Hepatocyte (in vitro differentiated cells): ENCODE data around the gene WNT6.
"Not testable (repeated sequence)": the region's sequence is repeated elsewhere in the genome, so short reads cannot be mapped to it uniquely, and the experiment has no call there.

Source experiments
- EZH2 ChIP-seq: fragments of 200-600 bp; sonication (generic); IDR thresholded peaks from 2 replicates; pipeline ENCODE4 v1.6.1; 2016; ENCODE audit warnings: antibody characterized with exemption, mild to moderate bottlenecking, borderline replicate concordance
- TF ChIP-seq, protein P1 (sequence below): fragments of 200-600 bp; sonication (generic); IDR thresholded peaks from 2 replicates; pipeline ENCODE4 v1.5.1; 2016; ENCODE audit warnings: antibody characterized with exemption, mild to moderate bottlenecking; ENCODE audit not compliant: poor library complexity

DNA sequence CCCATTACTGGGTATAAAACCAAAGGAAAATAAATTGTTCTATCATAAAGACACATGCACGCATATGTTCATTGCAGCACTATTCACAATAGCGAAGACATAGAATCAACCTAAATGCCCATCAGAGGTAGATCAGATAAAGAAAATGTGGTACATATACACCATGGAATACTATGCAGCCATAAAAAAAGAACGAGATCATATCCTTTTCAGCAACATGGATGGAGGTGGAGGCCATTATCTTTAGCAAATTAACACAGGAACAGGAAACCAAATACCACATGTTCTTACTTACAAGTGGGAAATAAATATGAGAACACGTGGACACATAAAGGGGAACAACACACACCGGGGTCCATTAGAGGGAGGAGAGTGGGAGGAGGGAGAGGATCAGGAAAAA lies 15.3 kb upstream of the WNT6 start:
- TF ChIP-seq, protein P1, sequence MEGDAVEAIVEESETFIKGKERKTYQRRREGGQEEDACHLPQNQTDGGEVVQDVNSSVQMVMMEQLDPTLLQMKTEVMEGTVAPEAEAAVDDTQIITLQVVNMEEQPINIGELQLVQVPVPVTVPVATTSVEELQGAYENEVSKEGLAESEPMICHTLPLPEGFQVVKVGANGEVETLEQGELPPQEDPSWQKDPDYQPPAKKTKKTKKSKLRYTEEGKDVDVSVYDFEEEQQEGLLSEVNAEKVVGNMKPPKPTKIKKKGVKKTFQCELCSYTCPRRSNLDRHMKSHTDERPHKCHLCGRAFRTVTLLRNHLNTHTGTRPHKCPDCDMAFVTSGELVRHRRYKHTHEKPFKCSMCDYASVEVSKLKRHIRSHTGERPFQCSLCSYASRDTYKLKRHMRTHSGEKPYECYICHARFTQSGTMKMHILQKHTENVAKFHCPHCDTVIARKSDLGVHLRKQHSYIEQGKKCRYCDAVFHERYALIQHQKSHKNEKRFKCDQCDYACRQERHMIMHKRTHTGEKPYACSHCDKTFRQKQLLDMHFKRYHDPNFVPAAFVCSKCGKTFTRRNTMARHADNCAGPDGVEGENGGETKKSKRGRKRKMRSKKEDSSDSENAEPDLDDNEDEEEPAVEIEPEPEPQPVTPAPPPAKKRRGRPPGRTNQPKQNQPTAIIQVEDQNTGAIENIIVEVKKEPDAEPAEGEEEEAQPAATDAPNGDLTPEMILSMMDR = not testable (repeated sequence)
- not testable (repeated sequence) for TF ChIP-seq EZH2
